ENCODE results near the gene NRAP. TPM values are rescaled to one million over a fixed set of nuclear protein-coding genes. Genes with fewer than 3 reads are reported as not detected.

The NRAP gene
- total and polyA plus RNA-seq, 2 experiments from 2014 or later: not detected

DNA sequence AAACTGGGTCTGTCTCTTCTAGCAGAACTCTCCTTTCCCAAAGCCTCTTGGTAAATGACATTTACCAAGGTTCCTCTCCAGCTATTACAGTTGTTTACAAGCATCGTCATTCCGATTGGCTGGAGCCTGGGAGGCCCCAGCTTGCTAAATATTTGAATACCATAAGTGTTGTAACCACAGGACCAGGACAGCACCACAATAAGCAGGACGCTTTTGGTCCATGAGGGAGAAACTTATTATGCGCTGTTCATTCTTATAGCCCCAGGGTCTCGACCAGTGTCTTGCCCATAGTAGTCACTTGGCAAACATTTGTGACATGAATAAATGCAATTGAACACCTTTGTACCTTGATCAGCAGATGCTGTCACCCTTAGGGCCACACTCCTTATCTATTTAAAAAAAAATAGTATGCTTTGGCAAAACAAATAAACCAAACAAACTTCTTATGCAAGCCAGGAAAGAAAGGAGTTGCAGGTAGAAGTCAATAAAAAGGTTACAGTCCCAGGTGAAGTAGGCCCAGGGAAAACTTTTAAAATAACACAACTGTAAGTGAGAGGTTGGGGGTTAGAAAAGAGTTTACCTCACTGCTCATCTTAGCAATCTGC is 32.8 kb downstream of the NRAP start:
- Histone ChIP-seq H3K36me3 (ENCODE audit: insufficient read depth) (no peaks in the 10 kb centered on the region; the same call in 1 of the 2 replicates), H3K79me2 (replicated peaks; ENCODE audit: insufficient read depth) (no peaks in the 10 kb centered on the region), H3K4me2 (no peak overlapping the region), H3K27me3 (ENCODE audit: insufficient read depth) (no peaks in the 10 kb centered on the region), H3K9me2 (ENCODE audit: insufficient read depth) (no peaks in the 10 kb centered on the region), H2AFZ (0 out of 2 replicates have a peak overlapping the region, but pooled peaks have one; percentile 86), H3K4me3 (no peak overlapping the region), H3F3A (replicated peaks; ENCODE audit: low read depth) (no peaks in the 10 kb centered on the region), H3K4me1 (ENCODE audit: insufficient read depth) (no peaks in the 10 kb centered on the region), H3K27ac (ENCODE audit: low read depth) (no peak overlapping the region), H4K20me1 (replicated peaks; ENCODE audit: insufficient read depth) (no peaks in the 10 kb centered on the region)
- Mint-ChIP-seq H3K27me3 (ENCODE audit: insufficient read depth, low read depth, poor library complexity) (no peaks in the 10 kb centered on the region), H3K4me1 (peaks cover 8% of the 10 kb centered on the region), H3K27ac (no peak overlapping the region), H3K4me3 (no peak overlapping the region), H3K36me3 (ENCODE audit: low read depth) (no peaks in the 10 kb centered on the region), H3K9me3 (peaks cover 8% of the 10 kb centered on the region; the same call in 1 of the 3 replicates)
- TF ChIP-seq, protein P1, sequence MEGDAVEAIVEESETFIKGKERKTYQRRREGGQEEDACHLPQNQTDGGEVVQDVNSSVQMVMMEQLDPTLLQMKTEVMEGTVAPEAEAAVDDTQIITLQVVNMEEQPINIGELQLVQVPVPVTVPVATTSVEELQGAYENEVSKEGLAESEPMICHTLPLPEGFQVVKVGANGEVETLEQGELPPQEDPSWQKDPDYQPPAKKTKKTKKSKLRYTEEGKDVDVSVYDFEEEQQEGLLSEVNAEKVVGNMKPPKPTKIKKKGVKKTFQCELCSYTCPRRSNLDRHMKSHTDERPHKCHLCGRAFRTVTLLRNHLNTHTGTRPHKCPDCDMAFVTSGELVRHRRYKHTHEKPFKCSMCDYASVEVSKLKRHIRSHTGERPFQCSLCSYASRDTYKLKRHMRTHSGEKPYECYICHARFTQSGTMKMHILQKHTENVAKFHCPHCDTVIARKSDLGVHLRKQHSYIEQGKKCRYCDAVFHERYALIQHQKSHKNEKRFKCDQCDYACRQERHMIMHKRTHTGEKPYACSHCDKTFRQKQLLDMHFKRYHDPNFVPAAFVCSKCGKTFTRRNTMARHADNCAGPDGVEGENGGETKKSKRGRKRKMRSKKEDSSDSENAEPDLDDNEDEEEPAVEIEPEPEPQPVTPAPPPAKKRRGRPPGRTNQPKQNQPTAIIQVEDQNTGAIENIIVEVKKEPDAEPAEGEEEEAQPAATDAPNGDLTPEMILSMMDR (conservative IDR thresholded peaks at IDR 0.05; ENCODE audit: low read depth in 2 of 2): no peak
- TF ChIP-seq CREB1 (CRISPR knock-in tag; IDR thresholded peaks at IDR 0.05; ENCODE audit: low read depth): no peak
- TF ChIP-seq ZNF331 (CRISPR knock-in tag; IDR thresholded peaks at IDR 0.05; ENCODE audit: low read depth): no peak
- TF ChIP-seq, protein P2, sequence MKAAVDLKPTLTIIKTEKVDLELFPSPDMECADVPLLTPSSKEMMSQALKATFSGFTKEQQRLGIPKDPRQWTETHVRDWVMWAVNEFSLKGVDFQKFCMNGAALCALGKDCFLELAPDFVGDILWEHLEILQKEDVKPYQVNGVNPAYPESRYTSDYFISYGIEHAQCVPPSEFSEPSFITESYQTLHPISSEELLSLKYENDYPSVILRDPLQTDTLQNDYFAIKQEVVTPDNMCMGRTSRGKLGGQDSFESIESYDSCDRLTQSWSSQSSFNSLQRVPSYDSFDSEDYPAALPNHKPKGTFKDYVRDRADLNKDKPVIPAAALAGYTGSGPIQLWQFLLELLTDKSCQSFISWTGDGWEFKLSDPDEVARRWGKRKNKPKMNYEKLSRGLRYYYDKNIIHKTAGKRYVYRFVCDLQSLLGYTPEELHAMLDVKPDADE (IDR thresholded peaks at IDR 0.05): no peak
- TF ChIP-seq ZNF114 (CRISPR knock-in tag; IDR thresholded peaks at IDR 0.05): no peak
- no peak for TF ChIP-seq JUNB (IDR thresholded peaks at IDR 0.05; ENCODE audit: unreplicated experiment)
- TF ChIP-seq POLR2AphosphoS5 (IDR thresholded peaks at IDR 0.05; ENCODE audit: low read depth): no peak
- no peak for TF ChIP-seq NANOG (IDR thresholded peaks at IDR 0.05; ENCODE audit: borderline replicate concordance)
- TF ChIP-seq, protein P3, sequence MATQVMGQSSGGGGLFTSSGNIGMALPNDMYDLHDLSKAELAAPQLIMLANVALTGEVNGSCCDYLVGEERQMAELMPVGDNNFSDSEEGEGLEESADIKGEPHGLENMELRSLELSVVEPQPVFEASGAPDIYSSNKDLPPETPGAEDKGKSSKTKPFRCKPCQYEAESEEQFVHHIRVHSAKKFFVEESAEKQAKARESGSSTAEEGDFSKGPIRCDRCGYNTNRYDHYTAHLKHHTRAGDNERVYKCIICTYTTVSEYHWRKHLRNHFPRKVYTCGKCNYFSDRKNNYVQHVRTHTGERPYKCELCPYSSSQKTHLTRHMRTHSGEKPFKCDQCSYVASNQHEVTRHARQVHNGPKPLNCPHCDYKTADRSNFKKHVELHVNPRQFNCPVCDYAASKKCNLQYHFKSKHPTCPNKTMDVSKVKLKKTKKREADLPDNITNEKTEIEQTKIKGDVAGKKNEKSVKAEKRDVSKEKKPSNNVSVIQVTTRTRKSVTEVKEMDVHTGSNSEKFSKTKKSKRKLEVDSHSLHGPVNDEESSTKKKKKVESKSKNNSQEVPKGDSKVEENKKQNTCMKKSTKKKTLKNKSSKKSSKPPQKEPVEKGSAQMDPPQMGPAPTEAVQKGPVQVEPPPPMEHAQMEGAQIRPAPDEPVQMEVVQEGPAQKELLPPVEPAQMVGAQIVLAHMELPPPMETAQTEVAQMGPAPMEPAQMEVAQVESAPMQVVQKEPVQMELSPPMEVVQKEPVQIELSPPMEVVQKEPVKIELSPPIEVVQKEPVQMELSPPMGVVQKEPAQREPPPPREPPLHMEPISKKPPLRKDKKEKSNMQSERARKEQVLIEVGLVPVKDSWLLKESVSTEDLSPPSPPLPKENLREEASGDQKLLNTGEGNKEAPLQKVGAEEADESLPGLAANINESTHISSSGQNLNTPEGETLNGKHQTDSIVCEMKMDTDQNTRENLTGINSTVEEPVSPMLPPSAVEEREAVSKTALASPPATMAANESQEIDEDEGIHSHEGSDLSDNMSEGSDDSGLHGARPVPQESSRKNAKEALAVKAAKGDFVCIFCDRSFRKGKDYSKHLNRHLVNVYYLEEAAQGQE (IDR thresholded peaks at IDR 0.05; ENCODE audit: unreplicated experiment): no peak
- no peak for DNase-seq (ENCODE audit: low spot score)
- ATAC-seq: no peak

Data from GM23338 (cell line).